H1 (cell line): Measurements from ENCODE around the gene SCN3A.

Experiments
- CTCF ChIP-seq, 3 experiments: IDR thresholded peaks; 1 replicate in 2 of 3; 2 replicates in 1 of 3; pipeline versions ENCODE4 v1.5.1 to v1.6.1; 2011; ENCODE audit warnings: low read length in 3 of 3, mild to moderate bottlenecking in 3 of 3, inconsistent platforms in 2 of 3, low read depth in 1 of 3, moderate library complexity in 1 of 3; ENCODE audit not compliant: insufficient read depth in 1 of 3; ENCODE audit errors: control extremely low read depth in 1 of 3
- EZH2 ChIP-seq: fragments of 200-600 bp; sonication (generic); IDR thresholded peaks from 2 replicates; pipeline ENCODE4 v1.7.1; 2012; ENCODE audit warnings: low read depth, mild to moderate bottlenecking, moderate library complexity, low read length, inconsistent platforms; ENCODE audit not compliant: severe bottlenecking
- NANOG ChIP-seq: IDR thresholded peaks from 2 replicates; pipeline ENCODE4 v1.6.1; 2011; ENCODE audit warnings: low read length, low read depth, mild to moderate bottlenecking, inconsistent platforms; ENCODE audit not compliant: insufficient read depth, poor library complexity, severe bottlenecking
- POLR2A ChIP-seq, 2 experiments: IDR thresholded peaks; 1 replicate in 1 of 2; 2 replicates in 1 of 2; pipeline ENCODE4 v1.6.1; 2011; ENCODE audit warnings: low read depth in 2 of 2, low read length in 2 of 2, mild to moderate bottlenecking in 2 of 2; ENCODE audit errors: control extremely low read depth in 1 of 2
- SIN3A ChIP-seq, 2 experiments: IDR thresholded peaks in 1 of 2; conservative IDR thresholded peaks in 1 of 2; 2 replicates each; pipeline ENCODE4 v1.6.1; 2011 to 2012; ENCODE audit warnings: low read length in 2 of 2, improper control_type of control experiment in 1 of 2, low read depth in 1 of 2, mild to moderate bottlenecking in 1 of 2
- TAF7 ChIP-seq: optimal IDR thresholded peaks from 2 replicates; pipeline ENCODE3; 2011; ENCODE audit warnings: low read depth, mild to moderate bottlenecking, inconsistent platforms, low read length, moderate library complexity, borderline replicate concordance
- USF2 ChIP-seq: IDR thresholded peaks from 2 replicates; pipeline ENCODE4 v1.6.1; 2011; ENCODE audit warnings: low read length, improper control_type of control experiment

- TF ChIP-seq EZH2 (no peak), USF2 (no peak), TAF7 (no peak), NANOG (no peak), POLR2A (IDR thresholded peaks at IDR 0.05; ENCODE audit: control extremely low read depth in 1 of 2, low read depth in 2 of 2, low read length in 2 of 2) (no peak), CTCF (IDR thresholded peaks at IDR 0.05; ENCODE audit: control extremely low read depth in 1 of 3, insufficient read depth in 1 of 3, low read depth in 1 of 3, low read length in 3 of 3) (no peak), SIN3A (conservative IDR thresholded peaks at IDR 0.05 in 1 of 2, IDR thresholded peaks at IDR 0.05 in 1 of 2; ENCODE audit: low read depth in 1 of 2, low read length in 2 of 2) (no peak)
These were observed 147.3 kb downstream of the SCN3A start for GRCh38 chr2:165056564-165056963.
